Measurements from ENCODE around the gene PER2. TPM values are rescaled to one million over a fixed set of nuclear protein-coding genes. Genes with fewer than 3 reads are reported as not detected.

The PER2 gene
- total RNA-seq, 1 donor from 2014 or later: 11.3 TPM

DNA sequence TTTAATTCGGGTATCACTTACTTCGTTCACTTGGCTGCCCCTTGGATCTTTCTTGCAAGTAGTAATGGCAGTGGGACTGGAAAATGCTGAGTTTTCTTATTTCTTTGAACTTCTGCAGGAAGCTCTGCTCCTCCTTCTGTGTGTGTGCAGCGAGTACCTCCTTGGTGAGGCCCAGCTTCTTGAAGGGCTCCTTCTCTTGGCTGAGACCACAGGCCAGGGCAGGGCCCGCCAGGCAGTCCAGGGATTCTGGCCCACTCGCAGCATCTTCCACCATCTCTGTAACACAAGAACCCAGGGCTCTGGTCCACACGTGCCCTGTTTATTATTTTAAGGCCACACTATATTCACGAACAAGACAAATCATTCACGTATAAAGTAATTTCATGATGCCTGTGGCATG is 32.8 kb downstream of the PER2 start:
- TF ChIP-seq CTCF (IDR thresholded peaks at IDR 0.05; ENCODE audit: insufficient read depth, low read length, severe bottlenecking): no peak
- no peak for FAIRE-seq
- peaks cover 54% of the 10 kb centered on the region for H3K36me3 ChIP-seq (ENCODE audit: control insufficient read depth, insufficient read depth, low read length)

DNA sequence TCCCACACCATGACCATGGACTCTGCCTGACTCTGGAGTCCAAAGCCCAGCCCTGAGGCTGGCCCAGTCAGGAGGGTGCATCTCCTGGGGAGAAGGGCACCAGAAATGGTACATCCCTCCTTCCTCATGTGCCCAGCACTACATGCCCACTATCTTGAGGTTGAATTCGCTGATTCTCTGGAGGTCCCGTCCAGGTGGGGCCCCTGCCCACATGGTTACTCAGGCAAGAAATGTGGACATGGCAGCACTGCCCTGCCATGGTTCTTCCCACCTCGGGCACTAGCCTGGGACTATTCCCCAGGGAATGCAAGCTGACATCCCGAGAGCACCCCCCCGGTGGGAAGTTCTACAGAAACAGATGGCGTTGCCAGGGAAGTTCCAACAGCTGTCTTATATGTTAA is 33.3 kb downstream of the PER2 start:
- FAIRE-seq (no peak), DNase-seq (ENCODE audit: low read depth) (no peak)
- Histone ChIP-seq H3K4me3 (ENCODE audit: low read depth, low read length) (no peak overlapping the region), H3K27me3 (ENCODE audit: control insufficient read depth, insufficient read depth, low read length) (no peaks in the 10 kb centered on the region), H3K36me3 (ENCODE audit: control insufficient read depth, insufficient read depth, low read length) (peaks cover 56% of the 10 kb centered on the region)
- TF ChIP-seq CTCF (IDR thresholded peaks at IDR 0.05; ENCODE audit: insufficient read depth, low read length, severe bottlenecking): no peak

More for the DNA sequence above, 32.8 kb downstream of the PER2 start:
- no peak for DNase-seq (ENCODE audit: low read depth)
- Histone ChIP-seq H3K4me3 (ENCODE audit: low read depth, low read length) (no peak overlapping the region), H3K27me3 (ENCODE audit: control insufficient read depth, insufficient read depth, low read length) (no peaks in the 10 kb centered on the region)

DNA sequence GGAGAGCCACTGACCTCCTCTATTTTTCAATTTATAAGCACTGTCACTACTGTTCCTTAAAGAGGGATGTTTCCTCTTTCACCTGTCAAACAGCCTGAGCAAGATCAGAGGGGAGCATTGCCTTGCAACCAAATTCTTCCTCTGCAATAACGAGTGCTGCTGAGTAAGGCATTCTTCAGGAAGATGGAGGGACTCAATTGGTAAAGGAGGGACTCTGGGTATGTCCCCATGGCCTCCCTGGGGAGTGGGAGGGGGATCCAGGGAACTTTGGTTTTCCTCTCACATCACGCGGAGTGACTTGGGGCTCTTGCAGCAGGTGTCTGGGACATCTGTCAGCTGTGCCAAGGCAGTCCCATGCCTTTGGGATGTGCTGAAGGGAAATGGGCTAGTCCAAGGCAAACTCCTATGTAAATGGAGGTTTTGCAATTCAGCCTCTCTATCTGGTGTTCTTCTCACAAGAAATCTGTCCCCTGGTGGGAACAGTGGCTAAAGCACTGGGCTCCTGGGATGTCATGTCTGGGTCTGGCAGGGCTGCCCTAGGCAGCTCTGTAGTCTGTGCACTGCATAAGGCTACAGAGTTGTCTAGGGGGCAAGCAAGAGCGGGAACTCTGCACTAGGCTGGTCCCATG is 34.2 kb downstream of the PER2 start:
- DNase-seq (ENCODE audit: low read depth) (no peak), FAIRE-seq (no peak)
- Histone ChIP-seq H3K27me3 (ENCODE audit: control insufficient read depth, insufficient read depth, low read length) (no peaks in the 10 kb centered on the region), H3K4me3 (ENCODE audit: low read depth, low read length) (no peak overlapping the region), H3K36me3 (ENCODE audit: control insufficient read depth, insufficient read depth, low read length) (peaks cover 59% of the 10 kb centered on the region)
- no peak for TF ChIP-seq CTCF (IDR thresholded peaks at IDR 0.05; ENCODE audit: insufficient read depth, low read length, severe bottlenecking)

DNA sequence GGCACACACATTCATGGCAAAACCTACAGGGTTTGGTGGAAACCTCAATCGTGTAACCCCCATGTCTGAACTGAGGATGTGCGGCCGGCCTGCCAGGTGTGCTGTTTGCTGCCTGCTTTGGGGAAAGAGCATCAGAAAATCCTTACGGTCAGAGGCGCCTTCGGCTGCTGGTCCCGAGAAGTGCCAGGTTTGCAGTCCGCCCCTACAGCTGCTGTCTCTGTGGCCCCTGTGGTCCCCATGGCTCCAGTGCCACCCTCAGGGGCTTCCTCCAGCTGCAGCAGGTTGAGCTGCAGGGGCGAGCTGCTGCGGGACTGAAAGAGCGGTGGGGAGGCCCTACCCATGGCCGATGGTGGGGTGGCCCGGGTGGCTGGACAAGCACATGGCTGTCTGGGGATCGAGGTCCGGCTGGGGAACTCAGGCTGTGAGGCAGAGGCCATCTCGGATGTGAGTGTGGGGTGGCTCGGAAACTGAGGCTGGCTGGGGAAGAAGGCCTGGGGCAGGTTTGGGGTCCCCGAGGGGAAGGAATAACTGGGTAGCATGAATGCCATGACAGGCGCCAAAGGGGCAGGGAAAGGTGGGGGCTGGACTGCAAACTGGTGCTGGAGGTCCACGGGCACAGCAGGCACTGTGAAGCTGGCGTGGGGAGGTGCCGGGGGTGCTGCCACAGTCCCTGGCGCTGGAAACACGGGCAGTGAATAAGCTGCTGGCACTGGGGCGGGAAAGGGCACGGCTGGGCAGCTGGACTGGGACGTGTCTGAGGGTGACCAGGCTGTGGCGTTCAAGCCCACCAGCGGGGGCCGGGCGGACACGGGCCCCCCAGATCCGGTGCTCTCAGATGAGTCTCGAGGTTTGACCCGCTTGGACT is 35.4 kb downstream of the PER2 start:
- TF ChIP-seq CTCF (IDR thresholded peaks at IDR 0.05; ENCODE audit: insufficient read depth, low read length, severe bottlenecking): no peak
- no peaks in the 10 kb centered on the region for H3K27me3 ChIP-seq (ENCODE audit: control insufficient read depth, insufficient read depth, low read length)
- H3K4me3 ChIP-seq (ENCODE audit: low read depth, low read length): no peak overlapping the region
- DNase-seq (ENCODE audit: low read depth): no peak
- FAIRE-seq: no peak
- H3K36me3 ChIP-seq (ENCODE audit: control insufficient read depth, insufficient read depth, low read length): peaks cover 53% of the 10 kb centered on the region

GRCh38 chr2:238251986-238252385 is 36.4 kb downstream of the PER2 start:
- DNase-seq (ENCODE audit: low read depth): no peak
- H3K4me3 ChIP-seq (ENCODE audit: low read depth, low read length): no peak overlapping the region
- FAIRE-seq: no peak
- TF ChIP-seq CTCF (IDR thresholded peaks at IDR 0.05; ENCODE audit: insufficient read depth, low read length, severe bottlenecking): no peak
- H3K36me3 ChIP-seq (ENCODE audit: control insufficient read depth, insufficient read depth, low read length): peaks cover 59% of the 10 kb centered on the region
- no peaks in the 10 kb centered on the region for H3K27me3 ChIP-seq (ENCODE audit: control insufficient read depth, insufficient read depth, low read length)

Measured in bronchial epithelial cell (primary cell).